CD8-positive, alpha-beta memory T cell (primary cell): ENCODE data around the gene ZFYVE26. TPM values are rescaled to one million over a fixed set of nuclear protein-coding genes. Genes with fewer than 3 reads are reported as not detected.
A peak's percentile ranks its signal among the peaks of the same experiment; 100 is the strongest.

Source experiments
- CTCF ChIA-PET: fragments of 350-600 bp; sonication (Branson Sonifier 250); formaldehyde crosslinking; loops from one replicate; lab custom pipeline; 2021; ENCODE audit warnings: antibody characterized with exemption; lab: Charles Lee
- POLR2A ChIA-PET: fragments of 350-600 bp; sonication (Branson Sonifier 250); formaldehyde crosslinking; loops from one replicate; lab custom pipeline; 2021; ENCODE audit warnings: antibody characterized with exemption; lab: Charles Lee
- DNase-seq, 5 donors: peaks; one replicate each; pipeline versions ENCODE4 v3.0.0 to v3.0.0-alpha.2; 2020 to 2022; ENCODE audit warnings: mixed read lengths in 1 of 5
- H3K27ac ChIP-seq: one replicate; pipeline ENCODE4 v1.7.0; 2013; ENCODE audit warnings: low read depth, mild to moderate bottlenecking, low read length, moderate library complexity
- H3K27me3 ChIP-seq: 2 replicates; pipeline ENCODE4 v1.7.0; 2013; ENCODE audit warnings: low read length, mild to moderate bottlenecking; ENCODE audit not compliant: insufficient read depth, poor library complexity, severe bottlenecking
- H3K36me3 ChIP-seq: 2 replicates; pipeline ENCODE4 v1.7.0; 2013; ENCODE audit warnings: mild to moderate bottlenecking, low read length, moderate library complexity; ENCODE audit not compliant: insufficient read depth
- H3K4me1 ChIP-seq: 2 replicates; pipeline ENCODE4 v1.7.0; 2013; ENCODE audit warnings: mild to moderate bottlenecking, low read length, moderate library complexity; ENCODE audit not compliant: insufficient read depth
- H3K4me3 ChIP-seq: 2 replicates; pipeline ENCODE4 v1.7.0; 2013; ENCODE audit warnings: mild to moderate bottlenecking, low read length
- H3K9me3 ChIP-seq: 2 replicates; pipeline ENCODE4 v1.7.0; 2013; ENCODE audit warnings: mild to moderate bottlenecking, low read length
- H3K27ac Mint-ChIP-seq, 8 donors: one replicate each; pipeline ENCODE4 v1.8.0; 2020 to 2021; ENCODE audit warnings: mixed read lengths in 8 of 8, mild to moderate bottlenecking in 6 of 8, inconsistent platforms in 3 of 8, moderate library complexity in 3 of 8
- H3K27me3 Mint-ChIP-seq, 2 donors: one replicate each; pipeline ENCODE4 v1.8.0; 2020 to 2021; ENCODE audit warnings: mixed read lengths in 2 of 2, mild to moderate bottlenecking in 1 of 2, moderate library complexity in 1 of 2
- H3K36me3 Mint-ChIP-seq, 3 donors: one replicate each; pipeline ENCODE4 v1.8.0; 2020 to 2021; ENCODE audit warnings: mixed read lengths in 3 of 3, inconsistent platforms in 1 of 3, mild to moderate bottlenecking in 1 of 3
- H3K4me1 Mint-ChIP-seq, 3 donors: one replicate each; pipeline ENCODE4 v1.8.0; 2020 to 2021; ENCODE audit warnings: mixed read lengths in 3 of 3, inconsistent platforms in 1 of 3, mild to moderate bottlenecking in 1 of 3
- H3K4me3 Mint-ChIP-seq, 7 donors: one replicate each; pipeline ENCODE4 v1.8.0; 2020 to 2021; ENCODE audit warnings: mixed read lengths in 7 of 7, mild to moderate bottlenecking in 6 of 7, moderate library complexity in 4 of 7, inconsistent platforms in 2 of 7
- H3K9me3 Mint-ChIP-seq, 5 donors: one replicate each; pipeline ENCODE4 v1.8.0; 2020 to 2022; ENCODE audit warnings: mixed read lengths in 5 of 5, mild to moderate bottlenecking in 3 of 5, moderate library complexity in 2 of 5, inconsistent platforms in 1 of 5
- polyA plus RNA-seq: library from polyadenylated mRNA; unstranded; fragments of 300-500 nt; fragmentation: Illumina TruSeq; gene quantifications from one replicate; pipeline ENCODE4 v1.2.3, GENCODE V29; 2021
- total RNA-seq, 2 experiments: library from RNA; stranded (reverse); gene quantifications; one replicate each; pipeline ENCODE4 v1.2.3, GENCODE V29; 2021

ZFYVE26 gene
- total and polyA plus RNA-seq, 3 experiments from 2014 or later: 4.1 to 19.9 (median 19.0) TPM

DNA sequence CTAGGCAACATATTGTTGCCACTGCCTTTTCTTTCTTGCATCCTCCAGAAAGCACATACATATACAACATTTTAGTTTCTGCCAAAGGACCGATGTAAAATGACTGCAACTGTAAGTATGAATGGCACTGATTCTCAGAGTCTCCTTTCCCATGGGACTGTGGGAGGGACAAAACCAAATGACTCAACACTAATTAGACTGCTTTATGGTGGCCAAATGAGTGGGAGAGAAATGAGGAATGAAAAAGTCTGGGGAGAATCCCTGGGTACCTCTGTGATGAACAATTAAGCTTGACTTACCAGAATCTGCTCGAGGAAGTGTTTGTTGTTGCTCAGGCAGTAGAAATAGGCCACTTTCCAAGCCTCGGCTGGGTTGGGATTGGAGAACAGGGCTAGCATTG lies 10.1 kb downstream of the ZFYVE26 start:
- Histone ChIP-seq H3K27ac (no peak overlapping the region), H3K27me3 (no peaks in the 10 kb centered on the region), H3K36me3 (peaks cover 44% of the 10 kb centered on the region), H3K9me3 (no peaks in the 10 kb centered on the region), H3K4me3 (no peak overlapping the region), H3K4me1 (no peaks in the 10 kb centered on the region)
- Mint-ChIP-seq H3K27ac (no peak overlapping the region), H3K4me3 (no peak overlapping the region), H3K36me3 (peaks cover 15 to 89% (median 36%) of the 10 kb centered on the region in 3 donors), H3K27me3 (no peaks in the 10 kb centered on the region), H3K4me1 (peaks cover 0 to 2% (median 0%) of the 10 kb centered on the region in 3 donors), H3K9me3 (no peaks in the 10 kb centered on the region)
- DNase-seq: no peak
- CTCF ChIA-PET: interaction anchor here (1.5 kb wide), 1 partner anchor 10 kb away, joined by 3 read pairs; the partner anchor contains the start of gene ZFYVE26
- POLR2A ChIA-PET: no interaction called here

DNA sequence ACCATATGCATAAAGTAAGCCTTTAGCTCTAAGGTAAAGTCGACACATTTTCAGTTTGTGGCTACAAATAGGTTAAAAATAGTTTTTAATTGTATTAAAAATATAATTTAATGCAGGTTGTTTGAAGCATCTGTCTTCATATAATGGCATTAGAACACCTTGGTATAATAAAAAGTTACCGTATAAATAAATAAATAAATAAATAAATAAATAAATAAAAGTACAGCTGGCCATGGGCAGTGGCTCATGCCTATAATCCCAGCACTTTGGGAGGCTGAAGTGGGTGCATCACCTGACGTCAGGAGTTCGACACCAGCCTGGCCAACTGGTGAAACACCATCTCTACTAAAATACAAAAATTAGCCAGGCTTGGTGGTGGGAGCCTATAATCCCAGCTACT lies 15.6 kb downstream of the ZFYVE26 start:
- no peaks in the 10 kb centered on the region for H3K4me1 Mint-ChIP-seq
- DNase-seq: no peak
- H3K27ac Mint-ChIP-seq: no peak overlapping the region
- Histone ChIP-seq H3K4me1 (no peaks in the 10 kb centered on the region), H3K27me3 (no peaks in the 10 kb centered on the region), H3K36me3 (peaks cover 40% of the 10 kb centered on the region), H3K27ac (no peak overlapping the region), H3K4me3 (no peak overlapping the region), H3K9me3 (no peaks in the 10 kb centered on the region)
- H3K4me3 Mint-ChIP-seq: no peak overlapping the region
- CTCF ChIA-PET: no interaction called here
- H3K27me3 Mint-ChIP-seq: no peaks in the 10 kb centered on the region
- H3K36me3 Mint-ChIP-seq: peaks cover 11 to 90% (median 48%) of the 10 kb centered on the region in 3 donors
- no peaks in the 10 kb centered on the region for H3K9me3 Mint-ChIP-seq
- POLR2A ChIA-PET: no interaction called here

DNA sequence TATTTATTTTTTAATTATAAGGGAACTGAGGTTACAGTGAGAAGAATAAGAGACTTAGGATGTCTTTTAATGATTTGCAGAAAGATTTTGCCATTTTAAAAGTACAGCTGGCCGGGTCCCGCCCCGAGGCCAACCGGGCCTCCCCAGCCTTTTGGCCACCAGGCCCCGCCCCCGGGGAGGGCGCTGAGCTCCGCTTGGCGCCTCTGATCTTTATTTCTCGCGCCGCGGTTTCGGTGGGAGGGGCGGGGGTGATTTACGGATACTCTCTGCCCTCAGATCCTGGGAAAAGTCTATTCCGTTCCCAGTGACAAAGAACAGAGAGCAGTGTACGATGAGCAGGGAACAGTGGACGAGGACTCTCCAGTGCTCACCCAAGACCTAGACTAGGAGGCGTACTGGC lies 17.7 kb downstream of the ZFYVE26 start:
- Mint-ChIP-seq H3K4me1 (no peaks in the 10 kb centered on the region), H3K36me3 (peaks cover 7 to 90% (median 41%) of the 10 kb centered on the region in 3 donors), H3K9me3 (no peaks in the 10 kb centered on the region), H3K27ac (no peak overlapping the region), H3K4me3 (no peak overlapping the region), H3K27me3 (no peaks in the 10 kb centered on the region)
- Histone ChIP-seq H3K4me3 (no peak overlapping the region), H3K36me3 (peaks cover 35% of the 10 kb centered on the region), H3K4me1 (no peaks in the 10 kb centered on the region), H3K9me3 (no peaks in the 10 kb centered on the region), H3K27me3 (no peaks in the 10 kb centered on the region), H3K27ac (no peak overlapping the region)
- DNase-seq: no peak
- CTCF ChIA-PET: no interaction called here
- POLR2A ChIA-PET: no interaction called here

GRCh38 chr14:67787673-67788072 lies 28.7 kb downstream of the ZFYVE26 start:
- ChIA-PET POLR2A (no interaction called here), CTCF (no interaction called here)
- Mint-ChIP-seq H3K36me3 (peaks cover 17 to 94% (median 40%) of the 10 kb centered on the region in 3 donors), H3K4me3 (no peak overlapping the region), H3K9me3 (no peaks in the 10 kb centered on the region), H3K27me3 (peaks cover 0 to 3% of the 10 kb centered on the region in 2 donors), H3K4me1 (no peaks in the 10 kb centered on the region), H3K27ac (no peak overlapping the region)
- no peak for DNase-seq
- Histone ChIP-seq H3K9me3 (no peaks in the 10 kb centered on the region), H3K27ac (no peak overlapping the region), H3K27me3 (no peaks in the 10 kb centered on the region), H3K36me3 (peaks cover 51% of the 10 kb centered on the region), H3K4me3 (no peak overlapping the region), H3K4me1 (no peaks in the 10 kb centered on the region)

- no peak overlapping the region for H3K4me3 Mint-ChIP-seq
- CTCF ChIA-PET: no interaction called here
These were observed 30.9 kb downstream of the ZFYVE26 start for GRCh38 chr14:67785270-67786109.

DNA sequence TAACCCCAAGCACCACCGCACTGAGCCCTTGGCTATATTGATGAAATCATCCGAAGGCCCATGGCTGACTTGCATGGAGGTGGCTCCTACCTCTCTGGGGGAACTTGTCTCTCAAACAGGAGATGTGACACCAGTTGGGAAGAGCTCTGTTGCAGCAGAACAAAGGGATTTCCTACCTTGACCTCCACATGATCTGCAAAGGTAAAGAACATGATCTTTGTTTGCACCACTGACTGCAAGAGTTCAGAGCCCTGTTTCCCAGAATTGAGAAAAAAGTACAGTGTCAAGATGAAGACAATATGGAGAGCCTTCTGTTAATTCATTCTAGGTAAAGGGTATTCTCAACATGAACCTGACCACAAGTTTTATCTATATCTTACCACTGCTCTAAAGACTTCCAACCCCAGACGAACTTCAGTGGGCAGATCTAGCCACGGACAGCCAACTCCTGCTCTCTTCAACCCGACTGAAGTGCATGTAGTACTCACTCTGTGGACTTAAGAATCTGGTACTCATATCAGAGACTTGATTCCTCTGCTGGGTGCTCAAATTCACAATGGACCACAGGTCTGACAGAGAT lies 32.1 kb downstream of the ZFYVE26 start:
- DNase-seq: no peak
- H3K27me3 Mint-ChIP-seq: peaks cover 0 to 3% of the 10 kb centered on the region in 2 donors
- Histone ChIP-seq H3K9me3 (no peaks in the 10 kb centered on the region), H3K36me3 (peaks cover 56% of the 10 kb centered on the region), H3K27me3 (no peaks in the 10 kb centered on the region), H3K27ac (no peak overlapping the region), H3K4me3 (no peak overlapping the region), H3K4me1 (no peaks in the 10 kb centered on the region)
- H3K9me3 Mint-ChIP-seq: no peaks in the 10 kb centered on the region
- CTCF ChIA-PET: no interaction called here
- POLR2A ChIA-PET: no interaction called here
- H3K4me3 Mint-ChIP-seq: no peak overlapping the region
- peaks cover 19 to 98% (median 47%) of the 10 kb centered on the region in 3 donors for H3K36me3 Mint-ChIP-seq
- peak overlapping the region in 1 of 8 donors; percentile 30 for H3K27ac Mint-ChIP-seq
- H3K4me1 Mint-ChIP-seq: no peaks in the 10 kb centered on the region

More at GRCh38 chr14:67785270-67786109, 30.9 kb downstream of the ZFYVE26 start:
- no peaks in the 10 kb centered on the region for H3K4me1 ChIP-seq
- DNase-seq: no peak
- Mint-ChIP-seq H3K4me1 (no peaks in the 10 kb centered on the region), H3K27ac (peak overlapping the region in 1 of 8 donors; percentile 13), H3K27me3 (peaks cover 0 to 3% of the 10 kb centered on the region in 2 donors), H3K36me3 (peaks cover 21 to 100% (median 53%) of the 10 kb centered on the region in 3 donors), H3K9me3 (no peaks in the 10 kb centered on the region)
- no peak overlapping the region for H3K27ac ChIP-seq
- H3K27me3 ChIP-seq: no peaks in the 10 kb centered on the region
- no peaks in the 10 kb centered on the region for H3K9me3 ChIP-seq
- H3K4me3 ChIP-seq: no peak overlapping the region
- POLR2A ChIA-PET: no interaction called here
- peaks cover 60% of the 10 kb centered on the region for H3K36me3 ChIP-seq

DNA sequence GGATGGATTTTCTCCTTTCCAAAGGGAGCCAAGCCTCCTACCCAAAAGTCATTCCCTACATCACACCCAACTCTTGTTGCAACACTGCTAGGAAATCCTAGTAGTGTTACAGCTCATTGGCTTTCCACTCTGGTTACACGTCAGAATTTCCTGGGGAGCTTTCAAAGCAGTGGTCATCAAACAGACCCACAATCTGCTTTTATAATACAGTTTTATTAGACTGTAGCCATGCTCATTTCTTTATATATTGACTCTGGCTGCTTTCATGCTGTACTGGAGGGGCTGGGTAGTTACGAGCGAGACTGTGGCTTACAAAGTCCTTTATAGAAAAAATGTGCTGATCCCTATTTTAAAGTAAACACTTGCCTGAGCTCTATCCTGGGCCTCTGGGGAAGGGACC lies 34.3 kb downstream of the ZFYVE26 start:
- Histone ChIP-seq H3K27ac (no peak overlapping the region), H3K9me3 (no peaks in the 10 kb centered on the region), H3K36me3 (peaks cover 61% of the 10 kb centered on the region), H3K27me3 (no peaks in the 10 kb centered on the region), H3K4me3 (no peak overlapping the region), H3K4me1 (no peaks in the 10 kb centered on the region)
- H3K9me3 Mint-ChIP-seq: no peaks in the 10 kb centered on the region
- no peak overlapping the region for H3K4me3 Mint-ChIP-seq
- H3K27me3 Mint-ChIP-seq: peaks cover 0 to 2% of the 10 kb centered on the region in 2 donors
- H3K36me3 Mint-ChIP-seq: peaks cover 11 to 95% (median 52%) of the 10 kb centered on the region in 3 donors
- POLR2A ChIA-PET: no interaction called here
- no peaks in the 10 kb centered on the region for H3K4me1 Mint-ChIP-seq
- DNase-seq: no peak
- peak overlapping the region in 1 of 8 donors; percentile 1 for H3K27ac Mint-ChIP-seq
- CTCF ChIA-PET: no interaction called here

DNA sequence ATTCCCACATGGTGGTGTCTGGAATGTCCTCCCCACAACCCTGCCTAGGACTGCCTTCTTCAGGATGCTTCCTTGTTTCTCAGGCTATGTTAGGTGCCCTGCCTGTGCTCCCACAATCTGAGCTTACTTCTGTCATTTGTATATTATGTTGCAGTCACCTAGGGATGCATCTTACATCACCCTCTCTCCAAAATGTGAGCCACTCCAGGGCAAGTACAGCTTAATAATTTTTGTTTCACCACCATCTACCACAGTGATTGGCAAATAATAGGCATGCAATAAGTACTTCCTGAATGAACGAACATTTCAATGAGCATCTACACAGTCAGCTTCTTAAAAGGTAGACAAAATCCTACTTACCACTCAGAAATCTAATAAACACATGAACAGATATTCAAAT lies 37.6 kb downstream of the ZFYVE26 start:
- peaks cover 11 to 95% (median 51%) of the 10 kb centered on the region in 3 donors for H3K36me3 Mint-ChIP-seq
- no peaks in the 10 kb centered on the region for H3K9me3 Mint-ChIP-seq
- DNase-seq: no peak
- no peaks in the 10 kb centered on the region for H3K27me3 ChIP-seq
- H3K4me3 ChIP-seq: no peak overlapping the region
- H3K27ac Mint-ChIP-seq: peak overlapping the region in 3 of 8 donors; percentile 21 to 38 (median 33)
- no peaks in the 10 kb centered on the region for H3K9me3 ChIP-seq
- H3K27me3 Mint-ChIP-seq: no peaks in the 10 kb centered on the region
- CTCF ChIA-PET: no interaction called here
- H3K4me1 ChIP-seq: no peaks in the 10 kb centered on the region
- H3K4me1 Mint-ChIP-seq: no peaks in the 10 kb centered on the region
- H3K36me3 ChIP-seq: peaks cover 62% of the 10 kb centered on the region
- POLR2A ChIA-PET: no interaction called here
- no peak overlapping the region for H3K4me3 Mint-ChIP-seq
- H3K27ac ChIP-seq: no peak overlapping the region
